H9 (cell line): ENCODE data around the gene FEZF2. TPM values are rescaled to one million over a fixed set of nuclear protein-coding genes. Genes with fewer than 3 reads are reported as not detected.

Source experiments
- DNase-seq: peaks from one replicate; pipeline ENCODE4 v3.0.0-alpha.2; 2017
- H2AFZ ChIP-seq: one replicate; pipeline ENCODE4 v1.6.1; 2013; ENCODE audit warnings: mild to moderate bottlenecking, low read length, control low read depth, moderate library complexity
- H2AK5ac ChIP-seq: 2 replicates; pipeline ENCODE4 v1.6.1; 2013; ENCODE audit warnings: low read length, control low read depth, mixed read lengths; ENCODE audit not compliant: insufficient read length
- H2BK120ac ChIP-seq: one replicate; pipeline ENCODE4 v1.6.1; 2013; ENCODE audit warnings: low read depth, mild to moderate bottlenecking, low read length, control low read depth, inconsistent platforms; ENCODE audit not compliant: poor library complexity, severe bottlenecking
- H2BK12ac ChIP-seq: 2 replicates; pipeline ENCODE4 v1.6.1; 2013; ENCODE audit warnings: low read length, control low read depth, mixed read lengths, low read depth; ENCODE audit not compliant: insufficient read length
- H2BK15ac ChIP-seq: 2 replicates; pipeline ENCODE4 v1.6.1; 2013; ENCODE audit warnings: low read depth, low read length, control low read depth
- H2BK20ac ChIP-seq: one replicate; pipeline ENCODE4 v1.6.1; 2013; ENCODE audit warnings: low read depth, mild to moderate bottlenecking, low read length, control low read depth, inconsistent platforms; ENCODE audit not compliant: poor library complexity, severe bottlenecking
- H2BK5ac ChIP-seq: 2 replicates; pipeline ENCODE4 v1.6.1; 2013; ENCODE audit warnings: low read length, control low read depth, mixed read lengths; ENCODE audit not compliant: insufficient read length
- H3K14ac ChIP-seq: 2 replicates; pipeline ENCODE4 v1.6.1; 2013; ENCODE audit warnings: low read length, control low read depth; ENCODE audit not compliant: insufficient read depth
- H3K18ac ChIP-seq: 2 replicates; pipeline ENCODE4 v1.6.1; 2013; ENCODE audit warnings: low read depth, mild to moderate bottlenecking, mixed read lengths, low read length, control low read depth; ENCODE audit not compliant: insufficient read length
- H3K23ac ChIP-seq: 2 replicates; pipeline ENCODE4 v1.6.1; 2013; ENCODE audit warnings: low read length, control low read depth, mixed read lengths, low read depth; ENCODE audit not compliant: insufficient read length
- H3K23me2 ChIP-seq: 2 replicates; pipeline ENCODE4 v1.6.1; 2013; ENCODE audit warnings: low read depth, mild to moderate bottlenecking, mixed read lengths, low read length, control low read depth; ENCODE audit not compliant: insufficient read length, poor library complexity, severe bottlenecking
- H3K27ac ChIP-seq: 2 replicates; pipeline ENCODE4 v1.5.1; 2013; ENCODE audit warnings: low read length, control low read depth, mixed read lengths, low read depth; ENCODE audit not compliant: insufficient read length
- H3K27me3 ChIP-seq: 2 replicates; pipeline ENCODE4 v1.6.1; 2013; ENCODE audit warnings: low read length, control low read depth, inconsistent platforms; ENCODE audit not compliant: insufficient read depth
- H3K4ac ChIP-seq: 2 replicates; pipeline ENCODE4 v1.6.1; 2013; ENCODE audit warnings: low read depth, mild to moderate bottlenecking, control low read depth, inconsistent platforms, low read length, moderate library complexity
- H3K4me1 ChIP-seq: 2 replicates; pipeline ENCODE4 v1.6.1; 2013; ENCODE audit warnings: low read length, control low read depth, inconsistent platforms; ENCODE audit not compliant: insufficient read depth
- H3K4me2 ChIP-seq: 2 replicates; pipeline ENCODE4 v1.6.1; 2013; ENCODE audit warnings: low read length, control low read depth, mixed read lengths; ENCODE audit not compliant: insufficient read length, insufficient read depth
- H3K56ac ChIP-seq: 2 replicates; pipeline ENCODE4 v1.6.1; 2013; ENCODE audit warnings: low read depth, mild to moderate bottlenecking, mixed read lengths, low read length, control low read depth; ENCODE audit not compliant: insufficient read length
- H3K79me1 ChIP-seq: 2 replicates; pipeline ENCODE4 v1.6.1; 2013; ENCODE audit warnings: low read depth, mild to moderate bottlenecking, moderate library complexity, low read length, control low read depth, inconsistent platforms; ENCODE audit not compliant: insufficient read depth, poor library complexity, severe bottlenecking
- H3K79me2 ChIP-seq: 2 replicates; pipeline ENCODE4 v1.6.1; 2013; ENCODE audit warnings: low read length, control low read depth, inconsistent platforms; ENCODE audit not compliant: insufficient read depth
- H3K9ac ChIP-seq: 2 replicates; pipeline ENCODE4 v1.6.1; 2013; ENCODE audit warnings: low read length, control low read depth, mixed read lengths; ENCODE audit not compliant: insufficient read length; ENCODE audit errors: extremely low read depth
- H3K9me3 ChIP-seq: one replicate; pipeline ENCODE4 v1.6.1; 2013; ENCODE audit warnings: low read depth, low read length, inconsistent platforms; ENCODE audit not compliant: control insufficient read depth
- H3T11ph ChIP-seq: one replicate; pipeline ENCODE4 v1.6.1; 2013; ENCODE audit warnings: mild to moderate bottlenecking, low read length, control low read depth, inconsistent platforms
- H4K20me1 ChIP-seq: one replicate; pipeline ENCODE4 v1.6.1; 2013; ENCODE audit not compliant: control insufficient read depth, insufficient read length, insufficient read depth
- H4K5ac ChIP-seq: 2 replicates; pipeline ENCODE4 v1.6.1; 2013; ENCODE audit warnings: low read depth, mild to moderate bottlenecking, mixed read lengths, low read length, control low read depth; ENCODE audit not compliant: insufficient read length
- H4K8ac ChIP-seq: replicated peaks from 2 replicates; pipeline ENCODE4 v1.6.1; 2013; ENCODE audit warnings: low read length, control low read depth, mixed read lengths, low read depth; ENCODE audit not compliant: insufficient read length
- H4K91ac ChIP-seq: 2 replicates; pipeline ENCODE4 v1.6.1; 2013; ENCODE audit warnings: low read depth, mild to moderate bottlenecking, moderate library complexity, mixed read lengths, low read length, control low read depth; ENCODE audit not compliant: insufficient read length
- H3K27ac Mint-ChIP-seq, 3 experiments: 2 replicates in 2 of 3; 3 replicates in 1 of 3; pipeline ENCODE4 v1.8.0; 2020 to 2021; ENCODE audit warnings: mixed read lengths in 3 of 3, mild to moderate bottlenecking in 1 of 3, moderate library complexity in 1 of 3
- H3K27me3 Mint-ChIP-seq: 2 replicates; pipeline ENCODE4 v1.8.0; 2021; ENCODE audit warnings: low read depth, mild to moderate bottlenecking, moderate library complexity, mixed read lengths
- H3K36me3 Mint-ChIP-seq, 3 experiments: 2 replicates in 2 of 3; 3 replicates in 1 of 3; pipeline ENCODE4 v1.8.0; 2020 to 2021; ENCODE audit warnings: low read depth in 3 of 3, mixed read lengths in 3 of 3; ENCODE audit not compliant: insufficient read depth in 1 of 3
- H3K4me1 Mint-ChIP-seq, 2 experiments: 2 replicates each; pipeline ENCODE4 v1.8.0; 2020; ENCODE audit warnings: mixed read lengths in 2 of 2
- H3K4me3 Mint-ChIP-seq, 2 experiments: 2 replicates in 1 of 2; 3 replicates in 1 of 2; pipeline ENCODE4 v1.8.0; 2020 to 2021; ENCODE audit warnings: mild to moderate bottlenecking in 2 of 2, mixed read lengths in 2 of 2, moderate library complexity in 1 of 2
- H3K9me3 Mint-ChIP-seq, 2 experiments: 2 replicates in 1 of 2; 3 replicates in 1 of 2; pipeline ENCODE4 v1.8.0; 2020; ENCODE audit warnings: mild to moderate bottlenecking in 2 of 2, mixed read lengths in 2 of 2, moderate library complexity in 1 of 2
- WGBS: extraction: QIAGEN DNeasy Blood & Tissue Kit; methylation state at CpG from one replicate; pipeline ENCODE4 v1.1.7; 2013; ENCODE audit warnings: missing lambda C conversion rate, low lambda C conversion rate, mixed read lengths; ENCODE audit not compliant: insufficient read length; ENCODE audit errors: extremely low coverage; 5-methylcytosine and 5-hydroxymethylcytosine counted together
- total RNA-seq: library from RNA; stranded (reverse); gene quantifications from 2 replicates; pipeline ENCODE4 v1.2.1, GENCODE V29; 2021
- TF ChIP-seq, protein P1 (sequence below): fragments of 200-600 bp; sonication (generic); conservative IDR thresholded peaks from 3 replicates; pipeline ENCODE4 v1.8.0; 2021; ENCODE audit warnings: antibody characterized with exemption, mild to moderate bottlenecking

The FEZF2 gene
- total RNA-seq, 1 experiment from 2014 or later = 0.11 TPM

DNA sequence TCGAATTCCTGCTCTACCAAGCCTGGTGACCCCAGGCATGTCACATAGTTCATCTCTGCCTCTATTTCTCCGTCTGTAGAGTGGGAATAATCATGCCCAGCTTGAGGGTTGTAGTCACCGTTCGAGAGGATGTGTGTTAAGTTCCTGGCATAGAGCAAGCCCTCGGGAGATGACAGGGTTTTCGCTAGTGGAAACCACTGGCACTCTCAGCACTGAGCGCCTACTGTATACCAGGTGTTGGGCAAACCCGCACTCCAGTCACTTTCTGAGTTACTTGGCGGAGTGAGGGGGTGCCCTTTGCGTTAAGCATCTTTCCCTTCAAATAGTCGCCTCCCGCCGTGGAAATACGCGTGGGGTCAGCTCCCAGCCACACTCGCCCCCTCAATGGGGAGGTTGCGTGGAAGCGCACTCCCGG, 5.1 kb downstream of the FEZF2 start:
- Histone ChIP-seq H4K5ac (no peak overlapping the region), H4K91ac (no peak overlapping the region), H2BK20ac (no peak overlapping the region), H3K23me2 (peaks cover 14% of the 10 kb centered on the region), H3K9ac (no peak overlapping the region), H3K79me2 (no peaks in the 10 kb centered on the region), H3T11ph (no peak overlapping the region), H2BK5ac (no peak overlapping the region), H3K27ac (no peak overlapping the region), H3K4ac (no peak overlapping the region), H3K18ac (no peak overlapping the region), H3K27me3 (peaks cover 85% of the 10 kb centered on the region), H2AFZ (no peak overlapping the region), H4K20me1 (no peaks in the 10 kb centered on the region), H2BK12ac (no peak overlapping the region), H2AK5ac (no peak overlapping the region), H2BK120ac (no peak overlapping the region), H3K9me3 (no peaks in the 10 kb centered on the region), H4K8ac (no peak overlapping the region), H2BK15ac (no peak overlapping the region), H3K56ac (no peak overlapping the region), H3K4me2 (peak overlapping the region; percentile 58), H3K79me1 (no peaks in the 10 kb centered on the region), H3K23ac (no peak overlapping the region), H3K4me1 (no peaks in the 10 kb centered on the region; the same call in 1 of the 2 replicates), H3K14ac (no peak overlapping the region)
- no CpG with 5 or more reads among the region's 19 CpGs for WGBS
- peaks cover 69 to 76% of the 10 kb centered on the region in 2 experiments for H3K4me1 Mint-ChIP-seq
- H3K4me3 Mint-ChIP-seq = peak overlapping the region; percentile 42 to 82
- peaks cover 100% of the 10 kb centered on the region for H3K27me3 Mint-ChIP-seq
- no peak overlapping the region for H3K27ac Mint-ChIP-seq
- H3K36me3 Mint-ChIP-seq = no peaks in the 10 kb centered on the region; a peak in 2 of 7 replicates
- DNase-seq = no peak
- TF ChIP-seq, protein P1, sequence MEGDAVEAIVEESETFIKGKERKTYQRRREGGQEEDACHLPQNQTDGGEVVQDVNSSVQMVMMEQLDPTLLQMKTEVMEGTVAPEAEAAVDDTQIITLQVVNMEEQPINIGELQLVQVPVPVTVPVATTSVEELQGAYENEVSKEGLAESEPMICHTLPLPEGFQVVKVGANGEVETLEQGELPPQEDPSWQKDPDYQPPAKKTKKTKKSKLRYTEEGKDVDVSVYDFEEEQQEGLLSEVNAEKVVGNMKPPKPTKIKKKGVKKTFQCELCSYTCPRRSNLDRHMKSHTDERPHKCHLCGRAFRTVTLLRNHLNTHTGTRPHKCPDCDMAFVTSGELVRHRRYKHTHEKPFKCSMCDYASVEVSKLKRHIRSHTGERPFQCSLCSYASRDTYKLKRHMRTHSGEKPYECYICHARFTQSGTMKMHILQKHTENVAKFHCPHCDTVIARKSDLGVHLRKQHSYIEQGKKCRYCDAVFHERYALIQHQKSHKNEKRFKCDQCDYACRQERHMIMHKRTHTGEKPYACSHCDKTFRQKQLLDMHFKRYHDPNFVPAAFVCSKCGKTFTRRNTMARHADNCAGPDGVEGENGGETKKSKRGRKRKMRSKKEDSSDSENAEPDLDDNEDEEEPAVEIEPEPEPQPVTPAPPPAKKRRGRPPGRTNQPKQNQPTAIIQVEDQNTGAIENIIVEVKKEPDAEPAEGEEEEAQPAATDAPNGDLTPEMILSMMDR = no peak
- peaks cover 4 to 6% of the 10 kb centered on the region in 2 experiments; a peak in 4 of 5 replicates for H3K9me3 Mint-ChIP-seq
